Mucosa of descending colon (tissue), 3 donors: Measurements from ENCODE around the gene DYRK1A. TPM values are rescaled to one million over a fixed set of nuclear protein-coding genes. Genes with fewer than 3 reads are reported as not detected.

Source experiments
- ATAC-seq: fragments of 200-7000 bp; cut with Tn5 transposase; one replicate; pipeline ENCODE4 v1.9.1; 2020; ENCODE audit warnings: mild to moderate bottlenecking, moderate library complexity
- DNase-seq, 3 donors: peaks; one replicate each; pipeline ENCODE4 v3.0.0-alpha.2; 2020
- H3K36me3 ChIP-seq: fragments of 200-600 bp; one replicate; pipeline ENCODE4 v1.8.0; 2021; ENCODE audit warnings: low read depth, mild to moderate bottlenecking
- H3K4me1 ChIP-seq: fragments of 200-600 bp; one replicate; pipeline ENCODE4 v1.8.0; 2021; ENCODE audit warnings: low read depth, mild to moderate bottlenecking
- H3K4me3 ChIP-seq: fragments of 200-600 bp; one replicate; pipeline ENCODE4 v1.8.0; 2021; ENCODE audit warnings: mild to moderate bottlenecking
- H3K9me3 ChIP-seq: fragments of 200-600 bp; one replicate; pipeline ENCODE4 v1.8.0; 2021; ENCODE audit warnings: mild to moderate bottlenecking
- CTCF ChIP-seq: fragments of 200-600 bp; IDR thresholded peaks from one replicate; pipeline ENCODE4 v1.8.0; 2022; ENCODE audit warnings: antibody characterized with exemption, mild to moderate bottlenecking
- intact Hi-C, 2 donors: fragments of 100-400 bp; cut with DNase I in 1 of 2; cut with micrococcal nuclease in 1 of 2; formaldehyde crosslinking; loops; one replicate each; pipeline versions ENCODE4 v1.11.0 to v1.11.1; 2022; cut with DNase I, micrococcal nuclease
- total RNA-seq, 3 donors: library from RNA; stranded (reverse); fragmentation: NEBNext Ultra II Directional in 2 of 3; extraction: Animal tissue kit (Norgen Biotek cat#: 25700) in 2 of 3; gene quantifications; one replicate each; pipeline versions ENCODE4 v1.2.1 to v1.2.4, GENCODE V29; 2021 to 2023
- donor health status: DM: no; HTN: no; CAD: no; lungs with moderate emphysema.
- donor health status: DM: no; HTN: no; CAD: no.
- donor health status: DM: no; HTN: yes; CAD: no.

The DYRK1A gene
- total RNA-seq, 3 donors from 2014 or later = 61.2 to 76.5 (median 72.7) TPM

GRCh38 chr21:37395961-37396360 is 29.4 kb downstream of the DYRK1A start:
- TF ChIP-seq CTCF = no peak
- Histone ChIP-seq H3K4me1 (peaks cover 3% of the 10 kb centered on the region), H3K4me3 (no peak overlapping the region), H3K36me3 (no peaks in the 10 kb centered on the region), H3K9me3 (no peaks in the 10 kb centered on the region)
- ATAC-seq (no peak), DNase-seq (no peak)
- intact Hi-C loops = no loop called here

GRCh38 chr21:37396855-37397254 is 30.3 kb downstream of the DYRK1A start:
- intact Hi-C loops = no loop called here

GRCh38 chr21:37398697-37399096 is 32.1 kb downstream of the DYRK1A start:
- no peak for DNase-seq
- Histone ChIP-seq H3K9me3 (peaks cover 14% of the 10 kb centered on the region), H3K4me1 (peaks cover 3% of the 10 kb centered on the region), H3K36me3 (no peaks in the 10 kb centered on the region), H3K4me3 (no peak overlapping the region)
- no peak for TF ChIP-seq CTCF
- intact Hi-C loops = no loop called here
- no peak for ATAC-seq

More at GRCh38 chr21:37396855-37397254, 30.3 kb downstream of the DYRK1A start:
- no peak overlapping the region for H3K4me3 ChIP-seq
- no peaks in the 10 kb centered on the region for H3K36me3 ChIP-seq
- peaks cover 3% of the 10 kb centered on the region for H3K4me1 ChIP-seq
- TF ChIP-seq CTCF = no peak
- DNase-seq = no peak
- no peak for ATAC-seq
- H3K9me3 ChIP-seq = peaks cover 5% of the 10 kb centered on the region

GRCh38 chr21:37402251-37402867 is 35.8 kb downstream of the DYRK1A start:
- no peak for ATAC-seq
- intact Hi-C loops = no loop called here
- no peak for TF ChIP-seq CTCF
- Histone ChIP-seq H3K9me3 (peaks cover 14% of the 10 kb centered on the region), H3K36me3 (no peaks in the 10 kb centered on the region), H3K4me3 (no peak overlapping the region), H3K4me1 (peaks cover 3% of the 10 kb centered on the region)
- no peak for DNase-seq

GRCh38 chr21:37405629-37406028 is 39.1 kb downstream of the DYRK1A start:
- peak; percentile 34 for ATAC-seq
- H3K9me3 ChIP-seq = peaks cover 14% of the 10 kb centered on the region
- peaks cover 2% of the 10 kb centered on the region for H3K4me1 ChIP-seq
- TF ChIP-seq CTCF = no peak
- H3K36me3 ChIP-seq = no peaks in the 10 kb centered on the region
- intact Hi-C loops = no loop called here
- no peak for DNase-seq
- no peak overlapping the region for H3K4me3 ChIP-seq
